ENCODE data around the gene TMCC2. TPM values are rescaled to one million over a fixed set of nuclear protein-coding genes. Genes with fewer than 3 reads are reported as not detected.

Gene TMCC2
- total and polyA plus RNA-seq, 4 donors, result 0.69 to 8.2 (median 3.6) TPM

- 95 to 96% methylated on average over 48 of the region's 48 CpGs for WGBS, 2 donors
- no peaks in the 10 kb centered on the region for H3K9me3 ChIP-seq (ENCODE audit: control insufficient read depth, low read length)
- no peaks in the 10 kb centered on the region for H3K36me3 ChIP-seq (ENCODE audit: control insufficient read depth in 1 of 2, insufficient read depth in 2 of 2, low read length in 1 of 2)
- peaks cover 0 to 2% of the 10 kb centered on the region in 2 donors for H3K4me1 ChIP-seq (ENCODE audit: control insufficient read depth in 1 of 2, insufficient read depth in 2 of 2, low read length in 2 of 2)
- H3K27me3 ChIP-seq (ENCODE audit: control insufficient read depth in 1 of 2, insufficient read depth in 2 of 2, low read length in 1 of 2), result no peaks in the 10 kb centered on the region
- H3K4me3 ChIP-seq (ENCODE audit: low read length in 2 of 2), result no peak overlapping the region
- intact Hi-C loops (cut with DNase I), result no loop called here
- no peak for ATAC-seq (ENCODE audit: low FRiP score)
- H3K27ac ChIP-seq (ENCODE audit: low read depth in 1 of 2, low read length in 2 of 2), result no peak overlapping the region
- no peak for DNase-seq
Observed at GRCh38 chr1:205268846-205269680, 41.3 kb downstream of the TMCC2 start.

GRCh38 chr1:205269711-205270110, 42.0 kb downstream of the TMCC2 start:
- ATAC-seq (ENCODE audit: low FRiP score) (no peak), DNase-seq (no peak)
- 92 to 94% methylated on average over 8 of the region's 8 CpGs for WGBS, 2 donors
- H3K27ac ChIP-seq (ENCODE audit: low read depth in 1 of 2, low read length in 2 of 2), result no peak overlapping the region
- intact Hi-C loops (cut with DNase I), result loop anchor here in 1 of 2 donors (10.0 kb wide), 1 partner anchor 165 kb away; no protein-coding TSS in a partner anchor
- H3K4me3 ChIP-seq (ENCODE audit: low read length in 2 of 2), result no peak overlapping the region
- H3K9me3 ChIP-seq (ENCODE audit: control insufficient read depth, low read length), result no peaks in the 10 kb centered on the region
- no peaks in the 10 kb centered on the region for H3K27me3 ChIP-seq (ENCODE audit: control insufficient read depth in 1 of 2, insufficient read depth in 2 of 2, low read length in 1 of 2)
- H3K36me3 ChIP-seq (ENCODE audit: control insufficient read depth in 1 of 2, insufficient read depth in 2 of 2, low read length in 1 of 2), result no peaks in the 10 kb centered on the region
- peaks cover 0 to 2% of the 10 kb centered on the region in 2 donors for H3K4me1 ChIP-seq (ENCODE audit: control insufficient read depth in 1 of 2, insufficient read depth in 2 of 2, low read length in 2 of 2)

- DNase-seq (no peak), ATAC-seq (ENCODE audit: low FRiP score) (no peak)
- WGBS, 2 donors, result 78 to 85% methylated on average over 7 of the region's 7 CpGs
- Histone ChIP-seq H3K27ac (ENCODE audit: low read depth in 1 of 2, low read length in 2 of 2) (no peak overlapping the region), H3K36me3 (ENCODE audit: control insufficient read depth in 1 of 2, insufficient read depth in 2 of 2, low read length in 1 of 2) (no peaks in the 10 kb centered on the region), H3K4me3 (ENCODE audit: low read length in 2 of 2) (no peak overlapping the region), H3K27me3 (ENCODE audit: control insufficient read depth in 1 of 2, insufficient read depth in 2 of 2, low read length in 1 of 2) (no peaks in the 10 kb centered on the region), H3K4me1 (ENCODE audit: control insufficient read depth in 1 of 2, insufficient read depth in 2 of 2, low read length in 2 of 2) (peaks cover 0 to 2% of the 10 kb centered on the region in 2 donors), H3K9me3 (ENCODE audit: control insufficient read depth, low read length) (no peaks in the 10 kb centered on the region)
- intact Hi-C loops (cut with DNase I), result loop anchor here in 1 of 2 donors (10.0 kb wide), 1 partner anchor 165 kb away; no protein-coding TSS in a partner anchor
Observed at GRCh38 chr1:205270271-205270670, 42.5 kb downstream of the TMCC2 start.

- peaks cover 0 to 2% of the 10 kb centered on the region in 2 donors for H3K4me1 ChIP-seq (ENCODE audit: control insufficient read depth in 1 of 2, insufficient read depth in 2 of 2, low read length in 2 of 2)
- no peaks in the 10 kb centered on the region for H3K27me3 ChIP-seq (ENCODE audit: control insufficient read depth in 1 of 2, insufficient read depth in 2 of 2, low read length in 1 of 2)
- WGBS, 2 donors, result 50 to 61% methylated on average over 8 of the region's 8 CpGs
- H3K9me3 ChIP-seq (ENCODE audit: control insufficient read depth, low read length), result no peaks in the 10 kb centered on the region
- DNase-seq (no peak), ATAC-seq (ENCODE audit: low FRiP score) (no peak)
- H3K36me3 ChIP-seq (ENCODE audit: control insufficient read depth in 1 of 2, insufficient read depth in 2 of 2, low read length in 1 of 2), result no peaks in the 10 kb centered on the region
- intact Hi-C loops (cut with DNase I), result loop anchor here in 1 of 2 donors (10.0 kb wide), 1 partner anchor 164 kb away; no protein-coding TSS in a partner anchor
- no peak overlapping the region for H3K4me3 ChIP-seq (ENCODE audit: low read length in 2 of 2)
- H3K27ac ChIP-seq (ENCODE audit: low read depth in 1 of 2, low read length in 2 of 2), result no peak overlapping the region
Observed at GRCh38 chr1:205270764-205271163, 43.0 kb downstream of the TMCC2 start.

GRCh38 chr1:205271277-205271676, 43.5 kb downstream of the TMCC2 start:
- intact Hi-C loops (cut with DNase I), result loop anchor here in 1 of 2 donors (10.0 kb wide), 1 partner anchor 164 kb away; no protein-coding TSS in a partner anchor
- WGBS, 2 donors, result 66 to 78% methylated on average over 8 of the region's 8 CpGs
- Histone ChIP-seq H3K9me3 (ENCODE audit: control insufficient read depth, low read length) (no peaks in the 10 kb centered on the region), H3K4me1 (ENCODE audit: control insufficient read depth in 1 of 2, insufficient read depth in 2 of 2, low read length in 2 of 2) (peaks cover 0 to 2% of the 10 kb centered on the region in 2 donors), H3K36me3 (ENCODE audit: control insufficient read depth in 1 of 2, insufficient read depth in 2 of 2, low read length in 1 of 2) (no peaks in the 10 kb centered on the region), H3K27me3 (ENCODE audit: control insufficient read depth in 1 of 2, insufficient read depth in 2 of 2, low read length in 1 of 2) (no peaks in the 10 kb centered on the region), H3K4me3 (ENCODE audit: low read length in 2 of 2) (no peak overlapping the region), H3K27ac (ENCODE audit: low read depth in 1 of 2, low read length in 2 of 2) (no peak overlapping the region)
- DNase-seq (no peak), ATAC-seq (ENCODE audit: low FRiP score) (no peak)

GRCh38 chr1:205271745-205272144, 44.0 kb downstream of the TMCC2 start:
- ATAC-seq (ENCODE audit: low FRiP score) (no peak), DNase-seq (no peak)
- H3K9me3 ChIP-seq (ENCODE audit: control insufficient read depth, low read length), result no peaks in the 10 kb centered on the region
- H3K4me1 ChIP-seq (ENCODE audit: control insufficient read depth in 1 of 2, insufficient read depth in 2 of 2, low read length in 2 of 2), result peaks cover 0 to 2% of the 10 kb centered on the region in 2 donors
- no peak overlapping the region for H3K27ac ChIP-seq (ENCODE audit: low read depth in 1 of 2, low read length in 2 of 2)
- no peak overlapping the region for H3K4me3 ChIP-seq (ENCODE audit: low read length in 2 of 2)
- H3K36me3 ChIP-seq (ENCODE audit: control insufficient read depth in 1 of 2, insufficient read depth in 2 of 2, low read length in 1 of 2), result no peaks in the 10 kb centered on the region
- intact Hi-C loops (cut with DNase I), result loop anchor here in 1 of 2 donors (2.0 to 10.0 kb wide), 2 partner anchors 53 to 163 kb away; no protein-coding TSS in a partner anchor
- H3K27me3 ChIP-seq (ENCODE audit: control insufficient read depth in 1 of 2, insufficient read depth in 2 of 2, low read length in 1 of 2), result no peaks in the 10 kb centered on the region
- WGBS, 2 donors, result 90 to 92% methylated on average over 18 of the region's 18 CpGs

GRCh38 chr1:205272536-205272935, 44.8 kb downstream of the TMCC2 start:
- intact Hi-C loops (cut with DNase I), result loop anchor here in 1 of 2 donors (2.0 to 10.0 kb wide), 2 partner anchors 52 to 162 kb away; no protein-coding TSS in a partner anchor
- no peak overlapping the region for H3K27ac ChIP-seq (ENCODE audit: low read depth in 1 of 2, low read length in 2 of 2)
- no peak for ATAC-seq (ENCODE audit: low FRiP score)

GRCh38 chr1:205273551-205273982, 45.8 kb downstream of the TMCC2 start:
- Histone ChIP-seq H3K9me3 (ENCODE audit: control insufficient read depth, low read length) (no peaks in the 10 kb centered on the region), H3K36me3 (ENCODE audit: control insufficient read depth in 1 of 2, insufficient read depth in 2 of 2, low read length in 1 of 2) (no peaks in the 10 kb centered on the region), H3K27ac (ENCODE audit: low read depth in 1 of 2, low read length in 2 of 2) (no peak overlapping the region), H3K27me3 (ENCODE audit: control insufficient read depth in 1 of 2, insufficient read depth in 2 of 2, low read length in 1 of 2) (no peaks in the 10 kb centered on the region), H3K4me1 (ENCODE audit: control insufficient read depth in 1 of 2, insufficient read depth in 2 of 2, low read length in 2 of 2) (peaks cover 0 to 2% of the 10 kb centered on the region in 2 donors), H3K4me3 (ENCODE audit: low read length in 2 of 2) (no peak overlapping the region)
- peak; percentile 87 for ATAC-seq (ENCODE audit: low FRiP score)
- WGBS, 2 donors, result 10% methylated on average over 7 of the region's 7 CpGs
- DNase-seq, result peak; percentile 88 to 93
- intact Hi-C loops (cut with DNase I), result loop anchor here (1.0 to 10.0 kb wide), 3 partner anchors 51 to 161 kb away; no protein-coding TSS in a partner anchor

More at GRCh38 chr1:205272536-205272935, 44.8 kb downstream of the TMCC2 start:
- no peak for DNase-seq
- Histone ChIP-seq H3K4me3 (ENCODE audit: low read length in 2 of 2) (no peak overlapping the region), H3K4me1 (ENCODE audit: control insufficient read depth in 1 of 2, insufficient read depth in 2 of 2, low read length in 2 of 2) (peaks cover 0 to 2% of the 10 kb centered on the region in 2 donors), H3K27me3 (ENCODE audit: control insufficient read depth in 1 of 2, insufficient read depth in 2 of 2, low read length in 1 of 2) (no peaks in the 10 kb centered on the region), H3K9me3 (ENCODE audit: control insufficient read depth, low read length) (no peaks in the 10 kb centered on the region), H3K36me3 (ENCODE audit: control insufficient read depth in 1 of 2, insufficient read depth in 2 of 2, low read length in 1 of 2) (no peaks in the 10 kb centered on the region)
- WGBS, 2 donors, result 83 to 93% methylated on average over 3 of the region's 3 CpGs

All from aorta (tissue), 5 donors.